C4-2B (cell line): ENCODE measurements around the gene SRSF4.

Experiments
- ZFX ChIP-seq: fragments of 450-650 bp; IDR thresholded peaks from 2 replicates; pipeline ENCODE4 v1.6.1; 2017
- TF ChIP-seq, protein P1 (sequence below): fragments of 450-650 bp; conservative IDR thresholded peaks from 2 replicates; pipeline ENCODE4 v1.5.1; 2017; ENCODE audit warnings: mild to moderate bottlenecking

DNA sequence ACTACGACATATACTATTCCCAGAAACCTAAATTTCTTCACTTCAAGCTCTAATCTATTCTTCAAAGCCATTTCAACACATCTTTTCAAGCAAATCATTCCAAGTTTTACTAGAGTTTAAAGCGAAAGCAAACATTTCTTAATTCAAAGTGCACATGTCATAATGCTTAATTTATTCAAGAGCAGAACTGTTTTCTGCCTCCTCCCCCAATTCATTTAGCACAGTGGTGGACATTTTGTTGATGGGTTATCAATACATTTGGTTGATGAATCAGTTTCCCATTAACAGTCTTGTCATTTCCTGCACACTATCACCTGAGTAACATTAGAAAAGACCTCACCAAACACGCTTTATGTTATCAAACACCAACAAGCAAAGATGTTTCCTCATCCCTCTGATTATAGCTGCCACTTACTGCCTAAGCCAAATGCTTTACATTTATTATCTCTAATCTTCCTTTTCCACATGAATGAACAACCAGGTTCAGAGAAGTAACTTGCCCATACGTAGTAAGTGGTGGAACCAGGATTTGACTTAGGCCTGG, 2.0 kb downstream of the SRSF4 start:
- TF ChIP-seq, protein P1, sequence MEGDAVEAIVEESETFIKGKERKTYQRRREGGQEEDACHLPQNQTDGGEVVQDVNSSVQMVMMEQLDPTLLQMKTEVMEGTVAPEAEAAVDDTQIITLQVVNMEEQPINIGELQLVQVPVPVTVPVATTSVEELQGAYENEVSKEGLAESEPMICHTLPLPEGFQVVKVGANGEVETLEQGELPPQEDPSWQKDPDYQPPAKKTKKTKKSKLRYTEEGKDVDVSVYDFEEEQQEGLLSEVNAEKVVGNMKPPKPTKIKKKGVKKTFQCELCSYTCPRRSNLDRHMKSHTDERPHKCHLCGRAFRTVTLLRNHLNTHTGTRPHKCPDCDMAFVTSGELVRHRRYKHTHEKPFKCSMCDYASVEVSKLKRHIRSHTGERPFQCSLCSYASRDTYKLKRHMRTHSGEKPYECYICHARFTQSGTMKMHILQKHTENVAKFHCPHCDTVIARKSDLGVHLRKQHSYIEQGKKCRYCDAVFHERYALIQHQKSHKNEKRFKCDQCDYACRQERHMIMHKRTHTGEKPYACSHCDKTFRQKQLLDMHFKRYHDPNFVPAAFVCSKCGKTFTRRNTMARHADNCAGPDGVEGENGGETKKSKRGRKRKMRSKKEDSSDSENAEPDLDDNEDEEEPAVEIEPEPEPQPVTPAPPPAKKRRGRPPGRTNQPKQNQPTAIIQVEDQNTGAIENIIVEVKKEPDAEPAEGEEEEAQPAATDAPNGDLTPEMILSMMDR: no peak
- TF ChIP-seq ZFX: no peak
